HG03108 (cell line): ENCODE measurements around the gene TMEM229A.
"Not testable (repeated sequence)": the region's sequence is repeated elsewhere in the genome, so short reads cannot be mapped to it uniquely, and the experiment has no call there.

Experiments used
- ATAC-seq: cut with Tn5 transposase; IDR thresholded peaks from one replicate; pipeline ENCODE4 v1.9.1; 2021; ENCODE audit warnings: moderate library complexity; ENCODE audit not compliant: unreplicated experiment

TMEM229A gene

GRCh38 chr7:124032369-124033094 is at the start of gene TMEM229A:
Gene TMEM229A (minus strand): TSS chr7:124033067. CDS start chr7:124033003, 64 bp downstream.
- no peak for ATAC-seq

DNA sequence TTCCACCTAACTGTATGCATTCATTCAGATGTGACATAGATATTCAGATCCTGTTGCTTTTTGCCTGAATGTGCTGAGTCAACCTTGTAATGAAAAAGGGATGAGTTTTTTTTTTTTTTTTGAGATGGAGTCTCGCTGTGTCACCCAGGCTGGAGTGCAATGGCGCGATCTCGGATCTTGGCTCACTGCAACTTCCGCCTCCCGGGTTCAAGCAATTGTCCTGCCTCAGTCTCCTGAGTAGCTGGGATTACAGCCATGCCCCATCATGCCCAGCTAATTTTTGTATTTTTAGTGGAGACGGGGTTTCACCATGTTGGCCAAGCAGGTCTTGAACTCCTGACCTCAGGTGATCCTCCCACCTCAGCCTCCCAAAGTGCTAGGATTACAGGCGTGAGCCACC is 49.4 kb upstream of the TMEM229A start:
- ATAC-seq = not testable (repeated sequence)

DNA sequence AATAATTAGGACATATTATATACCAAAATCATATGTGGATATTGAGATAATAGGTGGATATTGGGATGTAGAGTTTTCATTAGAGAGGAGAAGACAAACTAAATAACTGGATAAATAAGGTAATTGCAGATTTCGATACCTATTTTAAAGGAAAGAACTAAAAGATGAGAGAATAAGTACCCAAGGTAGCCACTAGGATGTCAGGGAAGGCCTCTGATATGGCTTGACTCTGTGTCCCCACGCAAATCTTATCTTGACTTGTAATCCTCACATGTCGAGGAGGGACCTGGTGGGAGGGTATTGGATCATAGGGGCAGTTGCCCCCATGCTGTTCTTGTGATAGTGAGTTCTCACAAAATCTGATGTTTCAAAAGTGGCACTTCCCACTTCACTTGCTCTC is 44.7 kb upstream of the TMEM229A start:
- ATAC-seq = no peak

DNA sequence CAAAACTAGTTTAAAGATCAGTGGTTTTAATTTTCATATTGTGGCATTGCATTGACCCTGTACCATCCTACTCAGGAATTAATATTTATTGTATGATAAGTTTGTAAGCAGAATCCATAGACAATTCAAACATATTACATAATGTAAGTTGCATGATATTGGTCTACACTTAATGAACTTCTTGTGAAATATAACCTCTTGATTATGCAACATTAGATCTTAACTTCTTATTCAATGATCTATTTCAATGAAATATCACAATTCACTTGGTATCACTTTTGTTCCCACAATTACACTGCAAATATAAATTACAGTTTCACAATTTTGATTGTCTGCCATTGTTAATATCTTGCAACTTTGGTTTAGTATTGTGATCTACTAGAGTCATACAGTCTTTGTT is 44.0 kb upstream of the TMEM229A start:
- ATAC-seq = no peak

- ATAC-seq = no peak
Observed at GRCh38 chr7:124074007-124074406, 41.1 kb upstream of the TMEM229A start.

- no peak for ATAC-seq
Observed at GRCh38 chr7:124073310-124073645, 40.4 kb upstream of the TMEM229A start.

- ATAC-seq = no peak
Observed at GRCh38 chr7:124072603-124073309, 39.9 kb upstream of the TMEM229A start.

- ATAC-seq = no peak
Observed at GRCh38 chr7:124071843-124072242, 39.0 kb upstream of the TMEM229A start.

- no peak for ATAC-seq
Observed at GRCh38 chr7:124062171-124062570, 29.3 kb upstream of the TMEM229A start.

DNA sequence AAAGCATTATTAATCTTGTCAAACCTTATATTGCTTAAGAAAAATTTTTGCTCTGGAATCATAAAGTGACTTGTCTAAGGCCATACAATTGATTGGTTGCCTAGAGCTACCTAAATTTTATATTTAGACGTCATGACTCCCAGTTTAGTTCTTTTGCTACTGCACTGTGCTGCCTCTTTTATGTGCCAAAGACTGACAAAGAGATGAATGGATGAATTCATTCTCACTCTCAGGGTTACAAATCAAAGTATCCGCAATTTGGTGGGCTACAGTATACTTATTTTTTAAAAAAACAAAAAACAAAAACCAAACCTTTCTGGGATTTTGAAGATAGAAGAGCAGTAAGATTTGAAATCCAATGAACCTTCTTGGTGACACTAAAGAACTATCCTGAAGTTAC is 27.7 kb upstream of the TMEM229A start:
- no peak for ATAC-seq

DNA sequence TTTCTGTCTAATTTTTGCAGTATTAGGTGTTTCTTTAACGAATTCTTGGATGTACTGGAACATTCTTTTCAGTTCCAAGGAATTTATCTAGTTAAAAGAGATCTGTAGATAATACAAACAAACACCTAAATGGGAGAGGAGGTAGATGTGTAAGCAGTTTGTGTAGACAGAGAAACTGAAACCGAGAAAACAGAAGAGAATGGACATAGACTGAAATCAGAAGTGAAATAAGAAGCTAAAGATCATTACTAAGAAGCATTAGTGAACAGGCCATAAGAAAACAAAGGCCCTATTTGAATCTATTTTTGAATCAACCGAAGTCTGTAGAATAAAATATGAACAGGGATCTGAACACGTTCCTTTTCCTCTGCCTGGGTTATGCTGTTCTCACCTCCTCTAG is 26.5 kb upstream of the TMEM229A start:
- ATAC-seq = peak; percentile 97

GRCh38 chr7:124058515-124058914 is 25.6 kb upstream of the TMEM229A start:
- ATAC-seq = no peak

GRCh38 chr7:124057872-124058271 is 25.0 kb upstream of the TMEM229A start:
- ATAC-seq = no peak

- no peak for ATAC-seq
Observed at GRCh38 chr7:124056234-124056633, 23.4 kb upstream of the TMEM229A start.

DNA sequence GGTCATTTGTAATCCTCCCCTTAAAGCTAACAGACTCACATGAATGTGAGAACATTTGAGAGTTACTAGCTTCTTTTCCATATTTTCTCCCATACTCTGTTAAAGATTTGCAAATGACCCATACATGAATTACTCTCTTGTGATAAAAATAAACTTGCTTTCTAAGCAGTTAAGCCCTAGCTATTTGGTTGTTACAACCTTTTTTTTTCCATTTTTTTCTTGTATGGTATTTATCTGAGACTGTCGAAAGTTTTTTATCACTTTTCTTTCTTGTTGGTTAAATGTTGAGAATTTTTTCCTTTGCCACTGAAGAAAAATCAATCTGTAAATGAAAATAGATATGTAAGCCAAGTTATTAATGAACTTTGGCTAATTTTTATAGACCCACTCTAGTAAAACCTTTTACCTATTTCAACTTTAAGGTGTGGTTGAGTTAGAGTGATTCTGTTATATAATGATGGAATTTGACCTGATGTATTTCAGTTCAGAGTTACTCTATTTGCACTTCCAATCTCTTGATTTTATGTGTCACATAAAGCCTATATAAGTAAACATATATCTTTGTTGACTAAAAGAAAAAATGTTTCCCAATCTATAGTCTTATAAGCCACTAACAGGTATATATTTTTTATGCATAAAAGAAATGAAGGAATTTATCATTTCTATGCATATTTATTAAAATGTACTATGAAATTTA is 19.0 kb upstream of the TMEM229A start:
- ATAC-seq = no peak

GRCh38 chr7:124042826-124043225 is 10.0 kb upstream of the TMEM229A start:
- no peak for ATAC-seq

DNA sequence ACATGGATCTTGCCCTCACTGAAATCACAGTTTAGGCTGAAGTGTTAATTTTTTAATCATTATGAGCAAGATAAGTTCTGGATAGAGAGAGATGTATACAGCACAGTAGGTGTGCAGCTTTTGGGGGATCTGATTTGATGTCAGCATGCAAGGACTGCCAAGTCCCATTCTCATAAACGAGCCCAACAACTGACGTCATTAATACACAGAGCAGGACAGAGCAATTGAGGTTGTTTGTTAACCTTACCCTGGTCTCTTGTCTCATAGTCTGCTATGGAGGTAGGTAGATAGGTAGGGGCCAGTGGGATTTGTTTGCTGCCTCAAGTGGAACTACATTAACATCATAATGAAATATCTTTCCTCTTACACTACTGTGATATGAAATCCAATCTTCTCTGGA is 8.6 kb upstream of the TMEM229A start:
- no peak for ATAC-seq

GRCh38 chr7:124037902-124038301 is 5.0 kb upstream of the TMEM229A start:
- not testable (repeated sequence) for ATAC-seq

- ATAC-seq = no peak
Observed at GRCh38 chr7:124035706-124036105, 2.8 kb upstream of the TMEM229A start.

DNA sequence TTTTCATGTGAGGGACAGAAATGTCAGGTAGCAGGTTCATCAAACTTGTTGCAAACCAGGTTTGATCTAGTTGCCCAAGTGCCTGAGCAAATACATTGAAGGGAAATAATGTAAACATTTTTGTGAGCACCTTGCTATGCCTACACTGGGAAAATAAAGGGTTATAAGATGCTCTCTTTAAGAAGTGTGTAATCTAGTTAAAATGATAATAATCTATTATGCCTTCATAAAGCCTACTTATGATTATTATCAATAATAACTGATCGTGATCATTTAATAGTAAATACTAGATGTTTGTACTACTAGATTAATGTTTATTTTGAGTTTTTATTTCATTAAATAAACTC is 1.9 kb upstream of the TMEM229A start:
- ATAC-seq = no peak

DNA sequence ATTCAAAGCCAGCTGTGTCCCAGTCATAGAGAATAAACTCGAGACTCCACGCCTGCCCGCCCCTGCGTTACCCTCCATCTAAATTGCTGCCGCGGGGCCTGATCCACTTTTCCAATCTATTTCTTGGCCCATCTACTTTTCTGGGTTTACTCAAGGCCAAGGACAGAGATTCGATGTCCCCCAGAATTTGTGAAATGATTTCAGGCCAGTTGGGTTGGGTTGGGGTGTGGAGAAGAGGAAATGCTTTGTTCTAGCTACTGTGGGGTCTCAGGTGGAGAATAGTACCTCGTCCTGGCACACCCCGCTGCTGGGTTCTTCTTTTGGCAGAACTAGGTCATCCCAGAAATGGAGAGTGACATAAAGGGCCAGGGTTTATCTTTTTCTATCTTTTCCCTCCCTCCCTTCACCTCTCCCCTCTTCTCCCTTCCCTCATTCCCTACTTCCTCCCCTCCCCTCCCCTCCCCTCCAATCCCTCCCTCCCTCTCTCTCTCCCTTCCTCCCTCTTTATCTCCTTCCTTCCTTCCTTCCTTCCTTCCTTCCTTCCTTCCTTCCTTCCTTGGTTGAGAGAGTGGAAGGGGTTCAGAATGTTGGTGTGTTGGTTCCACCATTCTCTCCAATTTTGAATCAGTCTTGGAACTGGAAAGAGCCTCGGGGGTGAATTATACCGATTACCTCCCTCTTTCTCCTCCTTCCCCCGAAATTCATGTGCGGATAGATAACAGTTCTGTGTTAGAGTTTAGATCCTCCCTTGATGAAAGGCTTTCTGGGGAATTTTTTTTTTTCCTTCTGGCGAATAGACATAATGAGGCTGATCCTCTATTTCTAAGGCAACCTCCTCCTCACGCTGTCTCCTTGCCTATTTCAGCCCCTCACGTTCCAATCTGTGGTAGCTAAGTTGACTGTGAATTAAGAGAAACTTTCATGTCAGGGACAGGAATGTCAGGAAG is 1.2 kb upstream of the TMEM229A start:
- ATAC-seq = no peak
